Measurements from ENCODE around the gene PDHA1. TPM values are rescaled to one million over a fixed set of nuclear protein-coding genes. Genes with fewer than 3 reads are reported as not detected.

PDHA1 gene
- total and polyA plus RNA-seq, 2 of the 8 experiments (the other 6 are each of a cell fraction or from before 2014, with no cell fraction given), result 128 to 225 TPM

DNA sequence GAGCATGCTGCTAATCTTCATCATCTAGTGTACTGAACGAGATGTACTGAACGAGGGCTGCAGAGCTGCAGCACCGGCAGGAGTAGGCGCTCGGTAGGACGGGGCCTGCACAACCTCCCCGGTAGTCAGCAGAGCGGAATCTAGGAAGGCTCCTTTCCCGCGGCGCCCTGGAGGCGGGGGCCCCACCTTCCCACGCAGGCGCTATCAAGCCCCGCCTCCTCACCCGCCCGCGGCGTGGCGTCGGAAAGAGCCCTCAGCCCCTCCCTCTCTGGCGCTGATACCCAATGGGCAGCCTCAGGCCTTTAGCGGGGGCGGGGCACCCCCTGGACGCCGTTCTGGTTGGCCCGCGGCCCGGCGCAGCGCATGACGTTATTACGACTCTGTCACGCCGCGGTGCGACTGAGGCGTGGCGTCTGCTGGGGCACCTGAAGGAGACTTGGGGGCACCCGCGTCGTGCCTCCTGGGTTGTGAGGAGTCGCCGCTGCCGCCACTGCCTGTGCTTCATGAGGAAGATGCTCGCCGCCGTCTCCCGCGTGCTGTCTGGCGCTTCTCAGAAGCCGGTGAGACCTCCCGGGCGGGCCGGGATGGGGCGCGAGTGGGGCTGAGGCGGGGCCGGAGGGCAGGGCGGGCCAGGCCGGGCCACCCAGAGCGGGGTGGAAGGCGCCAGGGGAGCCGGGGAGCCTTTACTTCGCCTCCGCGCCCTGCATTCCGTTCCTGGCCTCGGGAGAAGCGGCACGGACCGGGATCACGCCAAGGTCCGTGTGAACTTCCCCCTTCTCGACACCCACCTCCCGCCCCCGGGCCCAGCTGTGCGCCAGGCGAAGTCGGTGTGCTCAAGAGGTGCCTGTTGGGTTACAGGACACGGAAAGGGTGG is at the start of gene PDHA1 (continued):
- TF ChIP-seq SP1 (IDR thresholded peaks at IDR 0.05; ENCODE audit: low read depth, low read length), result peak; percentile 65; the same call in 1 of the 2 replicates
- TF ChIP-seq TEAD4 (IDR thresholded peaks at IDR 0.05; ENCODE audit: low read depth, low read length), result no peak
- peak in 1 of 2 experiments; percentile 36; a peak in 1 of 3 replicates for TF ChIP-seq POLR2A (IDR thresholded peaks at IDR 0.05; ENCODE audit: control extremely low read depth in 1 of 2, low read depth in 2 of 2, low read length in 2 of 2)
- peak; percentile 49; the same call in 1 of the 2 replicates for TF ChIP-seq TAF1 (IDR thresholded peaks at IDR 0.05; ENCODE audit: low read depth, low read length)
- TF ChIP-seq, protein P1, sequence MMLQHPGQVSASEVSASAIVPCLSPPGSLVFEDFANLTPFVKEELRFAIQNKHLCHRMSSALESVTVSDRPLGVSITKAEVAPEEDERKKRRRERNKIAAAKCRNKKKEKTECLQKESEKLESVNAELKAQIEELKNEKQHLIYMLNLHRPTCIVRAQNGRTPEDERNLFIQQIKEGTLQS (IDR thresholded peaks at IDR 0.05; ENCODE audit: insufficient read depth, low read depth, low read length), result 0 out of 2 replicates have a peak, but pooled peaks have one; percentile 21
- peak; percentile 54; the same call in 1 of the 2 replicates for TF ChIP-seq PHF8 (conservative IDR thresholded peaks at IDR 0.05; ENCODE audit: low read depth, low read length)
- no peak; the same call in 1 of the 2 replicates for TF ChIP-seq POLR2AphosphoS5 (IDR thresholded peaks at IDR 0.05; ENCODE audit: low read depth, low read length)
- peak; percentile 79; the same call in 1 of the 2 replicates for TF ChIP-seq EGR1 (IDR thresholded peaks at IDR 0.05; ENCODE audit: borderline replicate concordance, low read depth, low read length)
- peak; percentile 86 for TF ChIP-seq KDM4A (IDR thresholded peaks at IDR 0.05; ENCODE audit: low read depth, low read length, severe bottlenecking)

All from H1 (cell line).